Trophoblast cell (in vitro differentiated cells and primary cell): ENCODE data around the gene FLT3.

Experiments used
- DNase-seq, 2 donors: peaks; one replicate each; pipeline ENCODE4 v3.0.0-alpha.2; 2016
- H2AFZ ChIP-seq: 2 replicates; pipeline ENCODE4 v1.6.1; 2013; ENCODE audit warnings: low read length, moderate library complexity, mild to moderate bottlenecking; ENCODE audit not compliant: insufficient read depth, poor library complexity
- H2AK5ac ChIP-seq: 2 replicates; pipeline ENCODE4 v1.6.1; 2013; ENCODE audit warnings: mild to moderate bottlenecking, low read length
- H2BK120ac ChIP-seq: 2 replicates; pipeline ENCODE4 v1.6.1; 2013; ENCODE audit warnings: low read length, mild to moderate bottlenecking, moderate library complexity; ENCODE audit not compliant: insufficient read depth, poor library complexity
- H2BK12ac ChIP-seq: 2 replicates; pipeline ENCODE4 v1.6.1; 2013; ENCODE audit warnings: mild to moderate bottlenecking, low read length, moderate library complexity
- H2BK5ac ChIP-seq: 2 replicates; pipeline ENCODE4 v1.6.1; 2013; ENCODE audit warnings: low read length, low read depth, moderate library complexity, mild to moderate bottlenecking; ENCODE audit not compliant: poor library complexity
- H3K14ac ChIP-seq: 2 replicates; pipeline ENCODE4 v1.6.1; 2013; ENCODE audit warnings: mild to moderate bottlenecking, low read length
- H3K18ac ChIP-seq: 2 replicates; pipeline ENCODE4 v1.6.1; 2013; ENCODE audit warnings: mild to moderate bottlenecking, low read length
- H3K23ac ChIP-seq: 2 replicates; pipeline ENCODE4 v1.6.1; 2013; ENCODE audit warnings: low read length
- H3K27ac ChIP-seq: 2 replicates; pipeline ENCODE4 v1.5.1; 2013; ENCODE audit warnings: low read depth, mild to moderate bottlenecking, inconsistent platforms, low read length, moderate library complexity
- H3K27me3 ChIP-seq: 2 replicates; pipeline ENCODE4 v1.6.1; 2013; ENCODE audit warnings: inconsistent platforms, mild to moderate bottlenecking, low read length, moderate library complexity; ENCODE audit not compliant: insufficient read depth
- H3K36me3 ChIP-seq, 2 experiments: 1 replicate in 1 of 2; 2 replicates in 1 of 2; pipeline ENCODE4 v1.6.1; 2013; ENCODE audit warnings: low read length in 2 of 2, mild to moderate bottlenecking in 2 of 2, moderate library complexity in 1 of 2; ENCODE audit not compliant: insufficient read depth in 2 of 2, control insufficient read depth in 1 of 2
- H3K4ac ChIP-seq: 2 replicates; pipeline ENCODE4 v1.6.1; 2013; ENCODE audit warnings: low read depth, mild to moderate bottlenecking, low read length, moderate library complexity
- H3K4me1 ChIP-seq, 2 experiments: 1 replicate in 1 of 2; 2 replicates in 1 of 2; pipeline ENCODE4 v1.6.1; 2013; ENCODE audit warnings: low read length in 2 of 2, mild to moderate bottlenecking in 2 of 2, moderate library complexity in 1 of 2; ENCODE audit not compliant: insufficient read depth in 2 of 2, control insufficient read depth in 1 of 2
- H3K4me2 ChIP-seq: 2 replicates; pipeline ENCODE4 v1.6.1; 2013; ENCODE audit warnings: inconsistent platforms, mild to moderate bottlenecking, low read length, moderate library complexity
- H3K4me3 ChIP-seq: 2 replicates; pipeline ENCODE4 v1.5.1; 2013; ENCODE audit warnings: mild to moderate bottlenecking, low read depth, low read length, inconsistent platforms
- H3K79me1 ChIP-seq: one replicate; pipeline ENCODE4 v1.6.1; 2013; ENCODE audit warnings: low read length
- H3K79me2 ChIP-seq: 2 replicates; pipeline ENCODE4 v1.6.1; 2013; ENCODE audit warnings: low read length, mild to moderate bottlenecking; ENCODE audit not compliant: control insufficient read depth, insufficient read depth, poor library complexity
- H3K9ac ChIP-seq: 2 replicates; pipeline ENCODE4 v1.6.1; 2013; ENCODE audit warnings: mild to moderate bottlenecking, low read length
- H3K9me3 ChIP-seq: 2 replicates; pipeline ENCODE4 v1.6.1; 2013; ENCODE audit warnings: low read depth, mild to moderate bottlenecking, control low read depth, inconsistent platforms, low read length; ENCODE audit not compliant: insufficient read depth
- H4K12ac ChIP-seq: 2 replicates; pipeline ENCODE4 v1.6.1; 2013; ENCODE audit warnings: low read depth, mild to moderate bottlenecking, low read length, moderate library complexity
- H4K8ac ChIP-seq: 2 replicates; pipeline ENCODE4 v1.6.1; 2013; ENCODE audit warnings: low read depth, mild to moderate bottlenecking, low read length, moderate library complexity
- H4K91ac ChIP-seq: one replicate; pipeline ENCODE4 v1.6.1; 2013; ENCODE audit warnings: low read depth, mild to moderate bottlenecking, low read length, moderate library complexity
- WGBS: extraction: QIAGEN DNeasy Blood & Tissue Kit; methylation state at CpG from one replicate; pipeline ENCODE4 v1.1.7; 2013; ENCODE audit warnings: missing lambda C conversion rate; ENCODE audit not compliant: insufficient read length, insufficient coverage; ENCODE audit errors: extremely low coverage; 5-methylcytosine and 5-hydroxymethylcytosine counted together

FLT3 gene

DNA sequence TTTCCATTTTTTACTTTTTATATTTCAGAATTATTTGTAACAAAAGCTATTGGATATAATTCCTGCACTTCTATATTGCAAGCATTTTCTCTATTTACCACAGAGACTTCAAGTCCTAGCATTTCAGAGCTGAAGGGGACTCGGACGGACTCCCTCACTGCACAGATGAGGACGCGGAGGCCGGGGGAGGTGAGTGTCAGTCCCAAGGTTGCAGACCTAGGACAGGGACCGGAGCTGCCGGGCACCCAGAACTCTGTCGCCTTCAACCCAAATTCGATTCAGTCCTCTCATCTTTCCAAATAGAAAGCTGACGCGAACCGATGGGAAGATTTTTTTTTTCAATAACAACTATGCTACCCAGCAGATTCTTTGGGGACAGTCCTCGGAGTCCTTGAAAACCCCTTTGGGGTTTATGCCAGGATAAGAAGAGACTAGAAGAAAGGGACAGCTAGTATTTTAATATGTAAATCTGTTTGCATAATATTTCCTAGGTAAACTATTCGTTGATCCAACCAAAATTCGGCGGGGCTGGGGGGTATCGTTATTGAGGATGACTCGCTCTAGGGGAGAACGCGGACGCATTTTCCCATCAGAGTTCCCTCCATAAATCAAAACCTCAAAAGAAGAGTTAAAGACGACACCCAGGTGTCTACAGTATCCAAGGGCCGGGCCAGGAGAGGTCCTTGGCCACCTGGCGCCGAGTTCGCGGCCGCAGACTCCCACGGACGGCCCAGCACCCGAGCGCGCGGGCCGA lies 803 bp downstream of the FLT3 start:
- Histone ChIP-seq H2AFZ (peak overlapping the region; percentile 3), H2BK5ac (no peak overlapping the region), H3K4me2 (peak overlapping the region; percentile 73), H3K79me2 (no peaks in the 10 kb centered on the region), H3K14ac (no peak overlapping the region), H2BK120ac (no peak overlapping the region), H2BK12ac (no peak overlapping the region), H3K9me3 (peaks cover 2% of the 10 kb centered on the region), H3K27ac (no peak overlapping the region), H4K12ac (no peak overlapping the region), H3K79me1 (no peaks in the 10 kb centered on the region), H4K8ac (no peak overlapping the region), H4K91ac (no peak overlapping the region), H3K9ac (no peak overlapping the region), H2AK5ac (no peak overlapping the region), H3K4me1 (peaks cover 8 to 11% of the 10 kb centered on the region in 2 experiments), H3K36me3 (no peaks in the 10 kb centered on the region), H3K18ac (no peak overlapping the region), H3K4me3 (no peak overlapping the region), H3K27me3 (peaks cover 28% of the 10 kb centered on the region), H3K23ac (no peak overlapping the region), H3K4ac (no peak overlapping the region)
- DNase-seq: no peak
- WGBS: no CpG with 5 or more reads among the region's 35 CpGs

DNA sequence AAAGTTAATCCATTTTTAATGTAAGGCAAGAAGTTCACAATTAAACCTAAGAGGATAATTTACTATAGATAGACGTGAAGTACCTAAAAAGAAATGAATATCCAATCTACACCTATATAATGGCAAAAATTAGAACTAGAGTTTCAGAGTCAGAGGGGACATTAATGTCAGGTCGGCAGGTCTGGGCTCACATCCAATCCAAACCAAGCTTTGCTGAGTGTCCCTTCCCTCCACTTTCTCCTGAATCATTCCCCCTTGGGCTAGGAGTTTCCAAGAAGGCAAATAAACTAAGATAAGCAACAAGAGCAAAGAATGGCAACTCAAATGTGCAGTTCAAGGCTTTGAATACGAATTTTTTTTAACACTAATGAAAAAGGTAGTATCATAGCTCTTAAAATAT lies 2.9 kb downstream of the FLT3 start:
- no peak overlapping the region for H4K8ac ChIP-seq
- H4K12ac ChIP-seq: no peak overlapping the region
- H3K14ac ChIP-seq: no peak overlapping the region
- H3K18ac ChIP-seq: no peak overlapping the region
- H3K4me1 ChIP-seq: peaks cover 8 to 11% of the 10 kb centered on the region in 2 experiments
- H3K79me2 ChIP-seq: no peaks in the 10 kb centered on the region
- H3K23ac ChIP-seq: no peak overlapping the region
- no peak overlapping the region for H2AFZ ChIP-seq
- H3K4me2 ChIP-seq: no peak overlapping the region
- no peak overlapping the region for H4K91ac ChIP-seq
- no peaks in the 10 kb centered on the region for H3K79me1 ChIP-seq
- H3K9ac ChIP-seq: no peak overlapping the region
- H2BK12ac ChIP-seq: no peak overlapping the region
- peaks cover 27% of the 10 kb centered on the region for H3K27me3 ChIP-seq
- no peak overlapping the region for H2BK120ac ChIP-seq
- H3K27ac ChIP-seq: no peak overlapping the region
- no peak overlapping the region for H3K4me3 ChIP-seq
- H2BK5ac ChIP-seq: no peak overlapping the region
- no peaks in the 10 kb centered on the region for H3K36me3 ChIP-seq
- no peak for DNase-seq
- no CpG with 5 or more reads among the region's 3 CpGs for WGBS
- no peak overlapping the region for H3K4ac ChIP-seq
- peaks cover 2% of the 10 kb centered on the region for H3K9me3 ChIP-seq
- no peak overlapping the region for H2AK5ac ChIP-seq

DNA sequence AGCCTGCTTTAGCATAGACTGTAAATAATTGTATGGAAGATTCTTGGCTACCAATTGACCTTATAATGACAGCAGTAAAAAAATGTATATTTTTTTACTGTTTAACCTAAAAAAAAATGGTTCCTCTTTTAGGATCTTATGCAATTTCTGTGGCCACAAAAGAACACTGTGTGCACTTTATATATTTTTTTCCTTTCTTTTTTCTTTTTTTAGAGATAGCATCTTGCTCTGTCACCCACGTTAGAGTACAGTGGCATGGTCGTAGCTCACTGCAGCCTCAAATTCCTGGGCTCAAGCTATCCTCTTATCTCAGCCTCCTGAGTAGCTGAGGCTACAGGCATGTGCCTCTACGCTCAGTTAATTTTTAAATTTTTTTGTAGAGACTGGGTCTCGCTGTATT lies 6.1 kb downstream of the FLT3 start:
- Histone ChIP-seq H3K14ac (no peak overlapping the region), H2AFZ (no peak overlapping the region), H3K79me2 (no peaks in the 10 kb centered on the region), H2BK12ac (no peak overlapping the region), H4K12ac (no peak overlapping the region), H3K36me3 (no peaks in the 10 kb centered on the region), H3K4ac (no peak overlapping the region), H3K4me3 (no peak overlapping the region), H4K91ac (no peak overlapping the region), H3K18ac (no peak overlapping the region), H3K23ac (no peak overlapping the region), H4K8ac (no peak overlapping the region), H3K4me1 (no peaks in the 10 kb centered on the region), H3K9me3 (no peaks in the 10 kb centered on the region), H3K27me3 (peaks cover 6% of the 10 kb centered on the region), H2AK5ac (no peak overlapping the region), H3K4me2 (no peak overlapping the region), H3K9ac (no peak overlapping the region), H2BK5ac (no peak overlapping the region), H3K79me1 (no peaks in the 10 kb centered on the region), H2BK120ac (no peak overlapping the region), H3K27ac (no peak overlapping the region)
- DNase-seq: no peak
- WGBS: no CpG with 5 or more reads among the region's 4 CpGs

DNA sequence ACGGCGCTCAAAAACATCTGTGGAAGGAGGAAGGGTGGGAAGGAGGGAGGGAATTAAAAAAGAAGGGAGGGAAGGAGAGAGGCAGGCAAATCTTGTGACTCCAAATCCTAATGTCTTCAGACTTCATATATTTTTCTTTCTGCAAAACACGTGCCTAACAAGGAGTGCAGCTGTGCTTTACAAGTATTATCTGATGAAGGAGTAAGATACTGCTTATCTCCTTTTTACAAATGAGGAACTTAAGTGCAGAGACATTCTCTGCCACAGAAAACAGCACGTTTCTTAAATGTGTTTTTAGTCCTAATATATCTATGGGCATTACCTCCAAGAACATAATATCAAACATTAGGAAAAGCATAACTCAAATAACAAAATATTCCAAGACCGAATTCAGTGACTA lies 6.5 kb downstream of the FLT3 start:
- H3K4me1 ChIP-seq: no peaks in the 10 kb centered on the region
- H2BK5ac ChIP-seq: no peak overlapping the region
- no peak overlapping the region for H2AFZ ChIP-seq
- no peak overlapping the region for H3K4ac ChIP-seq
- H2BK120ac ChIP-seq: no peak overlapping the region
- no peak overlapping the region for H3K23ac ChIP-seq
- H3K79me1 ChIP-seq: no peaks in the 10 kb centered on the region
- no peak overlapping the region for H4K12ac ChIP-seq
- no peak overlapping the region for H4K8ac ChIP-seq
- no peaks in the 10 kb centered on the region for H3K36me3 ChIP-seq
- no peak for DNase-seq
- H3K79me2 ChIP-seq: no peaks in the 10 kb centered on the region
- no peak overlapping the region for H4K91ac ChIP-seq
- H3K9me3 ChIP-seq: no peaks in the 10 kb centered on the region
- WGBS: no CpG with 5 or more reads among the region's 5 CpGs
- no peak overlapping the region for H3K18ac ChIP-seq
- H3K4me2 ChIP-seq: no peak overlapping the region
- H3K9ac ChIP-seq: no peak overlapping the region
- H3K14ac ChIP-seq: no peak overlapping the region
- no peak overlapping the region for H2AK5ac ChIP-seq
- peaks cover 5% of the 10 kb centered on the region for H3K27me3 ChIP-seq
- no peak overlapping the region for H3K4me3 ChIP-seq
- H3K27ac ChIP-seq: no peak overlapping the region
- H2BK12ac ChIP-seq: no peak overlapping the region
